Neural cell (in vitro differentiated cells): ENCODE measurements around the gene MTPN. TPM values are rescaled to one million over a fixed set of nuclear protein-coding genes. Genes with fewer than 3 reads are reported as not detected.

ENCODE experiments used
- H2AFZ ChIP-seq: fragments of 200-600, 300-800 bp; sonication (generic), shearing (Covaris generic); 2 replicates; pipeline ENCODE4 v1.6.0; 2014; ENCODE audit warnings: low read depth, mild to moderate bottlenecking, antibody characterized with exemption, low read length, moderate library complexity
- H3F3A ChIP-seq: fragments of 200-600 bp; shearing (Covaris generic); 2 replicates; pipeline ENCODE4 v1.6.1; 2016; ENCODE audit warnings: mild to moderate bottlenecking, moderate library complexity, mixed read lengths, antibody characterized with exemption, low read length; ENCODE audit not compliant: insufficient read depth, poor library complexity, severe bottlenecking
- H3K27ac ChIP-seq: fragments of 200-600, 300-800 bp; sonication (generic), shearing (Covaris generic); 2 replicates; pipeline ENCODE4 v1.5.1; 2014; ENCODE audit warnings: mild to moderate bottlenecking, low read length, moderate library complexity
- H3K27me3 ChIP-seq: fragments of 300-800, 200-600 bp; sonication (generic), shearing (Covaris generic); 2 replicates; pipeline ENCODE4 v1.6.0; 2014; ENCODE audit warnings: mild to moderate bottlenecking, low read depth, low read length, moderate library complexity; ENCODE audit not compliant: insufficient read depth
- H3K36me3 ChIP-seq: fragments of 300-800, 200-600 bp; sonication (generic), shearing (Covaris generic); 2 replicates; pipeline ENCODE4 v1.5.1; 2014; ENCODE audit warnings: mild to moderate bottlenecking, antibody characterized with exemption, low read length, moderate library complexity; ENCODE audit not compliant: insufficient read depth
- H3K4me2 ChIP-seq: fragments of 300-800, 200-600 bp; sonication (generic), shearing (Covaris generic); 2 replicates; pipeline ENCODE4 v1.6.0; 2014; ENCODE audit warnings: mild to moderate bottlenecking, low read length
- H3K4me3 ChIP-seq: fragments of 300-800, 200-600 bp; sonication (generic), shearing (Covaris generic); 2 replicates; pipeline ENCODE4 v1.5.1; 2014; ENCODE audit warnings: mild to moderate bottlenecking, low read length, moderate library complexity
- H3K79me2 ChIP-seq: fragments of 200-600 bp; shearing (Covaris generic); replicated peaks from 2 replicates; pipeline ENCODE4 v1.6.0; 2014; ENCODE audit warnings: mild to moderate bottlenecking, low read length, moderate library complexity; ENCODE audit not compliant: insufficient read depth
- H3K9ac ChIP-seq: fragments of 300-800, 200-600 bp; sonication (generic), shearing (Covaris generic); 2 replicates; pipeline ENCODE4 v1.6.1; 2016; ENCODE audit warnings: mild to moderate bottlenecking, low read length, mixed read lengths
- H3K9me2 ChIP-seq: fragments of 200-600 bp; shearing (Covaris generic); 2 replicates; pipeline ENCODE4 v1.6.1; 2016; ENCODE audit warnings: mild to moderate bottlenecking, low read length, mixed read lengths; ENCODE audit not compliant: insufficient read depth
- H3K9me3 ChIP-seq: fragments of 200-600, 300-800 bp; sonication (generic), shearing (Covaris generic); 2 replicates; pipeline ENCODE4 v1.6.1; 2016; ENCODE audit warnings: mild to moderate bottlenecking, mixed run types, low read length, moderate library complexity, mixed read lengths
- H4K20me1 ChIP-seq: fragments of 200-600 bp; shearing (Covaris generic); 2 replicates; pipeline ENCODE4 v1.6.1; 2016; ENCODE audit warnings: mild to moderate bottlenecking, mixed run types; ENCODE audit not compliant: insufficient read depth
- EP300 ChIP-seq: fragments of 450-650 bp; conservative IDR thresholded peaks from 2 replicates; pipeline ENCODE4 v1.6.1; 2014; ENCODE audit warnings: antibody characterized with exemption, mild to moderate bottlenecking, moderate library complexity; ENCODE audit not compliant: poor library complexity, severe bottlenecking
- EZH2 ChIP-seq: fragments of 200-600, 300-800 bp; shearing (Covaris generic), sonication (generic); IDR thresholded peaks from 2 replicates; pipeline ENCODE4 v1.6.1; 2014; ENCODE audit warnings: antibody characterized with exemption, low read length, borderline replicate concordance, mild to moderate bottlenecking; ENCODE audit not compliant: insufficient read depth, poor library complexity, severe bottlenecking
- MXI1 ChIP-seq: fragments of 450-650 bp; conservative IDR thresholded peaks from 2 replicates; pipeline ENCODE4 v1.6.1; 2014; ENCODE audit warnings: antibody characterized with exemption, mild to moderate bottlenecking; ENCODE audit not compliant: poor library complexity, severe bottlenecking
- POLR2AphosphoS5 ChIP-seq: IDR thresholded peaks from 2 replicates; pipeline ENCODE4 v1.6.1; 2012
- RAD21 ChIP-seq: fragments of 450-650 bp; conservative IDR thresholded peaks from 2 replicates; pipeline ENCODE4 v1.6.1; 2014; ENCODE audit warnings: antibody characterized with exemption, mild to moderate bottlenecking, moderate library complexity
- SMC3 ChIP-seq: fragments of 450-650 bp; conservative IDR thresholded peaks from 2 replicates; pipeline ENCODE4 v1.6.1; 2014; ENCODE audit warnings: antibody characterized with exemption, mild to moderate bottlenecking, moderate library complexity; ENCODE audit not compliant: poor library complexity
- TAF1 ChIP-seq: IDR thresholded peaks from 2 replicates; pipeline ENCODE4 v1.6.1; 2012; ENCODE audit warnings: low read depth
- polyA plus RNA-seq: library from polyadenylated mRNA; depleted of rRNA; stranded (reverse); fragments of >200 nt; gene quantifications from 2 replicates; pipeline ENCODE4 v1.2.3, GENCODE V29; 2014
- TF ChIP-seq, protein P1 (sequence below): fragments of 450-650 bp; IDR thresholded peaks from 2 replicates; pipeline ENCODE4 v1.5.1; 2014; ENCODE audit warnings: antibody characterized with exemption, mild to moderate bottlenecking, moderate library complexity; ENCODE audit not compliant: poor library complexity, severe bottlenecking
- TF ChIP-seq, protein P2 (sequence below): IDR thresholded peaks from 2 replicates; pipeline ENCODE4 v1.6.1; 2012; ENCODE audit warnings: borderline replicate concordance

The MTPN gene
- polyA plus RNA-seq, 1 donor from 2014 or later: 133 TPM

DNA sequence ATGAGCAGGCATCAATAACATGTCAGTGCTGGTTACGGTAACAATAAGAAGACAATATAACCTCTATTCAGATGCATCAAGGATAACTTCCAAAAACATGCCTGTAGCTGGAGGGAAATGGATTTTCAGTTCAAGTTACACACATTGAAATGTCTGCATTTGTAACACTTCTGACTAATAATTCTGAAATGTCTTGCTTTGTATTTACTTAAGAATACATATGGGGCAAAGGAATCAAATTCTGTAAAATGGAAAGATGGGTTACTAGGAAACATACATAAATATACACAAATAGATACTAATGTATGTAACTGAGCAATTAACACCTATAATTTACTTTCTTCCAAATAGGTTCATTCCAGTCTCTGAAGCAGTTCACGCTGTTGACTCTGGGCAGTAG lies 18.6 kb upstream of the MTPN start:
- Histone ChIP-seq H3K36me3 (no peaks in the 10 kb centered on the region), H3K9ac (no peak overlapping the region), H3K27ac (no peak overlapping the region), H4K20me1 (no peaks in the 10 kb centered on the region), H3F3A (no peaks in the 10 kb centered on the region), H3K4me3 (no peak overlapping the region), H3K27me3 (no peaks in the 10 kb centered on the region), H3K9me2 (no peaks in the 10 kb centered on the region), H3K79me2 (no peaks in the 10 kb centered on the region), H2AFZ (no peak overlapping the region), H3K9me3 (no peaks in the 10 kb centered on the region), H3K4me2 (no peak overlapping the region)
- TF ChIP-seq TAF1 (no peak), MXI1 (no peak), POLR2AphosphoS5 (no peak), SMC3 (no peak), EP300 (no peak), EZH2 (no peak), RAD21 (no peak)
- TF ChIP-seq, protein P1, sequence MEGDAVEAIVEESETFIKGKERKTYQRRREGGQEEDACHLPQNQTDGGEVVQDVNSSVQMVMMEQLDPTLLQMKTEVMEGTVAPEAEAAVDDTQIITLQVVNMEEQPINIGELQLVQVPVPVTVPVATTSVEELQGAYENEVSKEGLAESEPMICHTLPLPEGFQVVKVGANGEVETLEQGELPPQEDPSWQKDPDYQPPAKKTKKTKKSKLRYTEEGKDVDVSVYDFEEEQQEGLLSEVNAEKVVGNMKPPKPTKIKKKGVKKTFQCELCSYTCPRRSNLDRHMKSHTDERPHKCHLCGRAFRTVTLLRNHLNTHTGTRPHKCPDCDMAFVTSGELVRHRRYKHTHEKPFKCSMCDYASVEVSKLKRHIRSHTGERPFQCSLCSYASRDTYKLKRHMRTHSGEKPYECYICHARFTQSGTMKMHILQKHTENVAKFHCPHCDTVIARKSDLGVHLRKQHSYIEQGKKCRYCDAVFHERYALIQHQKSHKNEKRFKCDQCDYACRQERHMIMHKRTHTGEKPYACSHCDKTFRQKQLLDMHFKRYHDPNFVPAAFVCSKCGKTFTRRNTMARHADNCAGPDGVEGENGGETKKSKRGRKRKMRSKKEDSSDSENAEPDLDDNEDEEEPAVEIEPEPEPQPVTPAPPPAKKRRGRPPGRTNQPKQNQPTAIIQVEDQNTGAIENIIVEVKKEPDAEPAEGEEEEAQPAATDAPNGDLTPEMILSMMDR: no peak
- TF ChIP-seq, protein P2, sequence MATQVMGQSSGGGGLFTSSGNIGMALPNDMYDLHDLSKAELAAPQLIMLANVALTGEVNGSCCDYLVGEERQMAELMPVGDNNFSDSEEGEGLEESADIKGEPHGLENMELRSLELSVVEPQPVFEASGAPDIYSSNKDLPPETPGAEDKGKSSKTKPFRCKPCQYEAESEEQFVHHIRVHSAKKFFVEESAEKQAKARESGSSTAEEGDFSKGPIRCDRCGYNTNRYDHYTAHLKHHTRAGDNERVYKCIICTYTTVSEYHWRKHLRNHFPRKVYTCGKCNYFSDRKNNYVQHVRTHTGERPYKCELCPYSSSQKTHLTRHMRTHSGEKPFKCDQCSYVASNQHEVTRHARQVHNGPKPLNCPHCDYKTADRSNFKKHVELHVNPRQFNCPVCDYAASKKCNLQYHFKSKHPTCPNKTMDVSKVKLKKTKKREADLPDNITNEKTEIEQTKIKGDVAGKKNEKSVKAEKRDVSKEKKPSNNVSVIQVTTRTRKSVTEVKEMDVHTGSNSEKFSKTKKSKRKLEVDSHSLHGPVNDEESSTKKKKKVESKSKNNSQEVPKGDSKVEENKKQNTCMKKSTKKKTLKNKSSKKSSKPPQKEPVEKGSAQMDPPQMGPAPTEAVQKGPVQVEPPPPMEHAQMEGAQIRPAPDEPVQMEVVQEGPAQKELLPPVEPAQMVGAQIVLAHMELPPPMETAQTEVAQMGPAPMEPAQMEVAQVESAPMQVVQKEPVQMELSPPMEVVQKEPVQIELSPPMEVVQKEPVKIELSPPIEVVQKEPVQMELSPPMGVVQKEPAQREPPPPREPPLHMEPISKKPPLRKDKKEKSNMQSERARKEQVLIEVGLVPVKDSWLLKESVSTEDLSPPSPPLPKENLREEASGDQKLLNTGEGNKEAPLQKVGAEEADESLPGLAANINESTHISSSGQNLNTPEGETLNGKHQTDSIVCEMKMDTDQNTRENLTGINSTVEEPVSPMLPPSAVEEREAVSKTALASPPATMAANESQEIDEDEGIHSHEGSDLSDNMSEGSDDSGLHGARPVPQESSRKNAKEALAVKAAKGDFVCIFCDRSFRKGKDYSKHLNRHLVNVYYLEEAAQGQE: no peak

DNA sequence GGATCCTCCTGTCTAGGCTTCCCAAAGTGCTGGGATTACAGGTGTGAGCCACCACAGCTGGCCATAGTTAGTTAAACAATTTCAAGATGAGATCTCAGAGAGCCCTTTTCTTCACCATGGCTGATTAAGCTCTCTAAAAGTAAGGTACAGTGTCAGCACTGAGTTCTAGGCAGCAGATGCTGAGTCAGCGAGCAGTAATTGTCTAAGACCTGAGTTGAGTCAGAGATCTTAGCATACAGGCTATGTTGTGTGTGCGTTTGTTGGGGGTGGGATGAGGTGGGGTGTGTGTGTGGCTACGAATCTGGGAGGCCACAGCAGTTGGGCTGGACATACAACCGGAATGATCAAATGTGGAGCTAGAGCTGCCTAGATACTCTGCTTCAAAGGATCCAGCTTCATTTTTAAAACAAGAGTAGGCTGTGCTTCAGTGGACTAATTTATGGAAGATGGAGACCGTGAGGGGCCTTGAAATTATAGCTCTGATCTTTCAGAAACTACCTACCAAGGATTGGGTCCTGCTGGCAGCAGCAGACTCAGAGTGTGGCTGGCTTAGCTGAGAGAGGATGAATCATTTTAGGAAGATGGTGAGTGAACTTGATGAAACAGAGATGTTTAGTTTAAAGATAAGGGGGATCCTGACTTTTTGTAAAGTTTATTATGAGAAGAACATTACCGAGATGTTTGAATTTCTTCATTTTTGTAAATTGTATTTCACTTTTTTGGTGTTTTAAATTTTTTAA lies 17.5 kb upstream of the MTPN start:
- H3K36me3 ChIP-seq: no peaks in the 10 kb centered on the region
- no peak overlapping the region for H3K9ac ChIP-seq
- no peak overlapping the region for H3K4me2 ChIP-seq
- TF ChIP-seq RAD21 (no peak), MXI1 (no peak), TAF1 (no peak), SMC3 (no peak), EZH2 (no peak), POLR2AphosphoS5 (no peak), EP300 (no peak)
- TF ChIP-seq, protein P1: no peak
- TF ChIP-seq, protein P2: no peak
- H3K9me3 ChIP-seq: no peaks in the 10 kb centered on the region
- H3K4me3 ChIP-seq: no peak overlapping the region
- no peaks in the 10 kb centered on the region for H4K20me1 ChIP-seq
- H3K27ac ChIP-seq: no peak overlapping the region
- no peaks in the 10 kb centered on the region for H3K79me2 ChIP-seq
- H2AFZ ChIP-seq: no peak overlapping the region
- no peaks in the 10 kb centered on the region for H3F3A ChIP-seq
- H3K9me2 ChIP-seq: no peaks in the 10 kb centered on the region
- H3K27me3 ChIP-seq: no peaks in the 10 kb centered on the region
